ENCODE data around the gene HEPHL1.

HEPHL1 gene

GRCh38 chr11:94144664-94145063 lies 123.5 kb downstream of the HEPHL1 start:
- no peak for DNase-seq (ENCODE audit: low read depth)
- no peak for TF ChIP-seq POLR2A (IDR thresholded peaks at IDR 0.05; ENCODE audit: extremely low read depth, insufficient read length)
- TF ChIP-seq CTCF (IDR thresholded peaks at IDR 0.05; ENCODE audit: low read depth, low read length) = no peak
- TF ChIP-seq MYC (IDR thresholded peaks at IDR 0.05; ENCODE audit: low read depth, low read length) = no peak
- TF ChIP-seq, protein P1, sequence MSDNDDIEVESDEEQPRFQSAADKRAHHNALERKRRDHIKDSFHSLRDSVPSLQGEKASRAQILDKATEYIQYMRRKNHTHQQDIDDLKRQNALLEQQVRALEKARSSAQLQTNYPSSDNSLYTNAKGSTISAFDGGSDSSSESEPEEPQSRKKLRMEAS (IDR thresholded peaks at IDR 0.05; ENCODE audit: low read depth, low read length) = no peak
- no peak overlapping the region for H3K4me3 ChIP-seq (ENCODE audit: low read depth, low read length)

GRCh38 chr11:94145431-94145830 lies 124.3 kb downstream of the HEPHL1 start:
- no peak for DNase-seq (ENCODE audit: low read depth)
- no peak overlapping the region for H3K4me3 ChIP-seq (ENCODE audit: low read depth, low read length)
- TF ChIP-seq, protein P1 (IDR thresholded peaks at IDR 0.05; ENCODE audit: low read depth, low read length) = no peak
- TF ChIP-seq POLR2A (IDR thresholded peaks at IDR 0.05; ENCODE audit: extremely low read depth, insufficient read length) = no peak
- TF ChIP-seq CTCF (IDR thresholded peaks at IDR 0.05; ENCODE audit: low read depth, low read length) = no peak
- TF ChIP-seq MYC (IDR thresholded peaks at IDR 0.05; ENCODE audit: low read depth, low read length) = no peak

DNA sequence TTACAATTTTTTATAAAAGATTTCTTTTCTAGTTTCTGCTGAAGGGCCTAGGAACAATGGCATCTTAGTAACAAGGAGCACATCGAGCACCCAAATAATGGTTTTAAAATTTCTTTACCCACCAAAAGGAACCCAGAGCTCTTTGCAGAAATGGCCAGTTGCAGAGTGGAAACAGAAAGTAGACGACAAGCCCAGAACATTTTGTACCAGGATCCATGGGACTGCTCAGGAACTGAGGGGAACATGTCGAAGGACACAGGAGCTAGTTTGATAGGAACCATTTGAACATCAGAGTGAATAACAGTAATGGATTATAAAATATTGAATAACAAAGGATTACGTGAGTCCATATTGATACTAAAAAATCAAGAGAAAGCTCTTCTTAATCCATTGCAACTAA lies 124.8 kb downstream of the HEPHL1 start:
- H3K4me3 ChIP-seq (ENCODE audit: low read depth, low read length) = no peak overlapping the region
- TF ChIP-seq, protein P1 (IDR thresholded peaks at IDR 0.05; ENCODE audit: low read depth, low read length) = no peak
- no peak for TF ChIP-seq POLR2A (IDR thresholded peaks at IDR 0.05; ENCODE audit: extremely low read depth, insufficient read length)
- TF ChIP-seq MYC (IDR thresholded peaks at IDR 0.05; ENCODE audit: low read depth, low read length) = no peak
- TF ChIP-seq CTCF (IDR thresholded peaks at IDR 0.05; ENCODE audit: low read depth, low read length) = no peak
- DNase-seq (ENCODE audit: low read depth) = no peak

- H3K4me3 ChIP-seq (ENCODE audit: low read depth, low read length) = no peak overlapping the region
- TF ChIP-seq POLR2A (IDR thresholded peaks at IDR 0.05; ENCODE audit: extremely low read depth, insufficient read length) = no peak
- TF ChIP-seq MYC (IDR thresholded peaks at IDR 0.05; ENCODE audit: low read depth, low read length) = no peak
- TF ChIP-seq, protein P1 (IDR thresholded peaks at IDR 0.05; ENCODE audit: low read depth, low read length) = no peak
- TF ChIP-seq CTCF (IDR thresholded peaks at IDR 0.05; ENCODE audit: low read depth, low read length) = no peak
- DNase-seq (ENCODE audit: low read depth) = peak; percentile 37
These were observed 126.3 kb downstream of the HEPHL1 start for GRCh38 chr11:94147433-94147845.

DNA sequence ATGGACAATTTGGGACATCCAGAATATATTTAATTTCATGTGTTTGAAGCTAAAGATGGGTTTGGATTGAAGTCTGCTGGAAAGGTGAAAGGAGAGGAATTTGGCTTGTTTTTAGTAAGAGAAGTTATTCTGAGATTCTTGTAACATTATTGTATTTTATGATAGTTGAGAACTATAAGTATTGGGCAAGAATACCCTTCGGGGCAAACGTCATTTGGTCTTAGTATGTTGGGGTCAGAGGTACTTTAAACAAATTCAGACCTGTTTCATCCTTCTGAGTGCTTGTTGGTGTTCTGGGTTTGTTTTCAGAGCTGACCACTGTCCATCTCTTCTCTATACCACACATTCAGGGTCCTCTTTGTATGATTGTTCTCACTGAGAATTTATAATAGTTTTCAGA lies 127.0 kb downstream of the HEPHL1 start:
- no peak overlapping the region for H3K4me3 ChIP-seq (ENCODE audit: low read depth, low read length)
- no peak for DNase-seq (ENCODE audit: low read depth)
- TF ChIP-seq, protein P1 (IDR thresholded peaks at IDR 0.05; ENCODE audit: low read depth, low read length) = no peak
- no peak for TF ChIP-seq POLR2A (IDR thresholded peaks at IDR 0.05; ENCODE audit: extremely low read depth, insufficient read length)

- no peak for TF ChIP-seq CTCF (IDR thresholded peaks at IDR 0.05; ENCODE audit: low read depth, low read length)
- TF ChIP-seq MYC (IDR thresholded peaks at IDR 0.05; ENCODE audit: low read depth, low read length) = no peak
- TF ChIP-seq POLR2A (IDR thresholded peaks at IDR 0.05; ENCODE audit: extremely low read depth, insufficient read length) = no peak
- TF ChIP-seq, protein P1 (IDR thresholded peaks at IDR 0.05; ENCODE audit: low read depth, low read length) = no peak
- no peak overlapping the region for H3K4me3 ChIP-seq (ENCODE audit: low read depth, low read length)
- DNase-seq (ENCODE audit: low read depth) = no peak
These were observed 128.4 kb downstream of the HEPHL1 start for GRCh38 chr11:94149431-94150017.

Measured in NB4 (cell line).